ENCODE data around the gene CHST6. TPM values are rescaled to one million over a fixed set of nuclear protein-coding genes. Genes with fewer than 3 reads are reported as not detected.
"Not testable (repeated sequence)": the region's sequence is repeated elsewhere in the genome, so short reads cannot be mapped to it uniquely, and the experiment has no call there.

The CHST6 gene
- total RNA-seq, 1 experiment from 2014 or later = 17.9 TPM

DNA sequence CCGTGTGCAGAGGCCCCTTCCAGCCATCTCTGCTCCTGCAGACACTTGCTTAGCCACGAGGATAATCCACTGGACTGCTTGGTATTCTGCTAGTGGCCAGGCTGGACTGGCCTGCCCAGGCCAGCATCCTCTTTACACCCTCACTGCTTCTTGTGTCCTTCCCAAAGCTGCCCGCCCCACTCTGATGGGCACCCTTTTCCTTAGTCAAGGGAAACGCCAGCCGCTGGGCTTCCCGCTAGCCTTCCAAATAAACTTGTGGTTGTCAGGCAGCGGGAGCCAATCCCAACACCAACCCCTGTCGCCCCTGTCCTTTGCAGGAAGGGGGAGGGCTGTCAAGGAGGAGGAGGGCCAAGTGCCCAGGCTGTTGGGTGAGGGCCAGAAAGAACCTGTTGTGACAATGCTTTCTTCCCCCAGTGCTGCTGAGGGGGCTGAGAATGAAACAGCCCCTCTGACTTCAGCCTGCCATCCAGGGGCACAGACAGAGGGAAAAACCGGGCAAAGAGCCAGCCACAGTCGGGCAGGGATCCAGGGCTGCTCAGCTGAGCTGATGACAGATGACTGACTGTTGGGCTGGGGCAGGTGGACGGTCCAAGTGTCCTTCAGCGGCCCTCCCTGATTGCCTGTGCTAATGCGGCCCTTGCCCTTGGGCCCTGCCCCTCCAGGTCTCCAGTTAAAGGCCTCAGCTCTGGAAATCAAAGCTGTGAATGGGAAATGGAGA, 3.5 kb upstream of the CHST6 start:
- TF ChIP-seq FOSL1 (IDR thresholded peaks at IDR 0.05; ENCODE audit: low read depth) = peak; percentile 9; the same call in 1 of the 2 replicates
- H3K79me2 ChIP-seq (ENCODE audit: insufficient read depth, low read length); H3K4me3 ChIP-seq (replicated peaks in 1 of 2; ENCODE audit: low read depth in 1 of 2, low read length in 2 of 2); H3K9me2 ChIP-seq (ENCODE audit: insufficient read depth); H3K27ac ChIP-seq (ENCODE audit: low read depth, low read length); H3K4me2 ChIP-seq (ENCODE audit: low read length); H3K9ac ChIP-seq (ENCODE audit: low read length); H4K20me1 ChIP-seq (ENCODE audit: insufficient read depth); POLR2A ChIA-PET; H2AFZ ChIP-seq (ENCODE audit: low read depth, low read length, poor library complexity, severe bottlenecking); BruUV-seq (replicated peaks); RAD21 ChIA-PET (ENCODE audit: low non-redundant PET in 1 of 2, low total read pairs in 2 of 2, uncharacterized antibody in 2 of 2, unreplicated experiment in 2 of 2); intact Hi-C loops (cut with micrococcal nuclease); ATAC-seq; DNase-seq (ENCODE audit: low read depth, low spot score); H3K9me3 ChIP-seq (ENCODE audit: control insufficient read depth in 1 of 2, insufficient read depth in 1 of 2, low read depth in 1 of 2, low read length in 2 of 2); H3K27me3 ChIP-seq (ENCODE audit: insufficient read depth, low read length); H3K36me3 ChIP-seq (ENCODE audit: control insufficient read depth in 1 of 2, insufficient read depth in 2 of 2, low read length in 2 of 2): not testable (repeated sequence)
- peaks cover 13 to 34% of the 10 kb centered on the region in 2 experiments for H3K4me1 ChIP-seq (ENCODE audit: control insufficient read depth in 1 of 2, insufficient read depth in 2 of 2, low read length in 2 of 2)
- CTCF ChIA-PET = interaction anchor here (0.8 kb wide), 1 partner anchor 18 kb away, joined by 4 read pairs; no protein-coding TSS in a partner anchor

GRCh38 chr16:75497558-75497957, 2.3 kb upstream of the CHST6 start:
- H3K9me2 ChIP-seq (ENCODE audit: insufficient read depth) = no peaks in the 10 kb centered on the region
- CTCF ChIA-PET = interaction anchor here (0.8 kb wide), 1 partner anchor 19 kb away, joined by 4 read pairs; no protein-coding TSS in a partner anchor

More at GRCh38 chr16:75497558-75497957, 2.3 kb upstream of the CHST6 start:
- H3K36me3 ChIP-seq (ENCODE audit: control insufficient read depth in 1 of 2, insufficient read depth in 2 of 2, low read length in 2 of 2) = no peaks in the 10 kb centered on the region
- H3K4me1 ChIP-seq (ENCODE audit: control insufficient read depth in 1 of 2, insufficient read depth in 2 of 2, low read length in 2 of 2) = peaks cover 14 to 31% of the 10 kb centered on the region in 2 experiments; a peak in 3 of 4 replicates
- H3K9ac ChIP-seq (ENCODE audit: low read length) = no peak overlapping the region
- BruUV-seq (replicated peaks) = no TSS peak
- ATAC-seq (no peak), DNase-seq (ENCODE audit: low read depth, low spot score) (no peak)
- H3K4me2 ChIP-seq (ENCODE audit: low read length) = no peak overlapping the region
- H4K20me1 ChIP-seq (ENCODE audit: insufficient read depth) = no peaks in the 10 kb centered on the region
- H3K27ac ChIP-seq (ENCODE audit: low read depth, low read length) = no peak overlapping the region
- H3K27me3 ChIP-seq (ENCODE audit: insufficient read depth, low read length) = no peaks in the 10 kb centered on the region
- no peak overlapping the region for H2AFZ ChIP-seq (ENCODE audit: low read depth, low read length, poor library complexity, severe bottlenecking)
- no peak overlapping the region for H3K4me3 ChIP-seq (replicated peaks in 1 of 2; ENCODE audit: low read depth in 1 of 2, low read length in 2 of 2)
- ChIA-PET POLR2A (no interaction called here), RAD21 (ENCODE audit: low non-redundant PET in 1 of 2, low total read pairs in 2 of 2, uncharacterized antibody in 2 of 2, unreplicated experiment in 2 of 2) (no interaction called here)
- intact Hi-C loops (cut with micrococcal nuclease) = no loop called here
- H3K9me3 ChIP-seq (ENCODE audit: control insufficient read depth in 1 of 2, insufficient read depth in 1 of 2, low read depth in 1 of 2, low read length in 2 of 2) = no peaks in the 10 kb centered on the region
- no peak for TF ChIP-seq TCF7L2 (IDR thresholded peaks at IDR 0.05; ENCODE audit: borderline replicate concordance, extremely low read depth, insufficient read depth, insufficient read length)
- TF ChIP-seq EGR1 (IDR thresholded peaks at IDR 0.05; ENCODE audit: low read depth) = no peak
- no peak for TF ChIP-seq POLR2AphosphoS5 (IDR thresholded peaks at IDR 0.05; ENCODE audit: low read depth, low read length)
- TF ChIP-seq JUND (IDR thresholded peaks at IDR 0.05) = no peak
- TF ChIP-seq YY1 (IDR thresholded peaks at IDR 0.05; ENCODE audit: extremely low read depth, insufficient replicate concordance, low read depth, low read length) = no peak
- TF ChIP-seq SRF (IDR thresholded peaks at IDR 0.05; ENCODE audit: low read depth) = no peak
- no peak for TF ChIP-seq EZH2phosphoT487 (IDR thresholded peaks at IDR 0.05; ENCODE audit: borderline replicate concordance)
- TF ChIP-seq, protein P1, sequence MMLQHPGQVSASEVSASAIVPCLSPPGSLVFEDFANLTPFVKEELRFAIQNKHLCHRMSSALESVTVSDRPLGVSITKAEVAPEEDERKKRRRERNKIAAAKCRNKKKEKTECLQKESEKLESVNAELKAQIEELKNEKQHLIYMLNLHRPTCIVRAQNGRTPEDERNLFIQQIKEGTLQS (IDR thresholded peaks at IDR 0.05) = no peak
- TF ChIP-seq SP1 (IDR thresholded peaks at IDR 0.05; ENCODE audit: low read depth) = no peak
- no peak for TF ChIP-seq POLR2A (IDR thresholded peaks at IDR 0.05; ENCODE audit: borderline replicate concordance, extremely low read depth, insufficient read depth, insufficient read length)
- TF ChIP-seq RAD21 (IDR thresholded peaks at IDR 0.05; ENCODE audit: low read depth) = no peak
- TF ChIP-seq, protein P2, sequence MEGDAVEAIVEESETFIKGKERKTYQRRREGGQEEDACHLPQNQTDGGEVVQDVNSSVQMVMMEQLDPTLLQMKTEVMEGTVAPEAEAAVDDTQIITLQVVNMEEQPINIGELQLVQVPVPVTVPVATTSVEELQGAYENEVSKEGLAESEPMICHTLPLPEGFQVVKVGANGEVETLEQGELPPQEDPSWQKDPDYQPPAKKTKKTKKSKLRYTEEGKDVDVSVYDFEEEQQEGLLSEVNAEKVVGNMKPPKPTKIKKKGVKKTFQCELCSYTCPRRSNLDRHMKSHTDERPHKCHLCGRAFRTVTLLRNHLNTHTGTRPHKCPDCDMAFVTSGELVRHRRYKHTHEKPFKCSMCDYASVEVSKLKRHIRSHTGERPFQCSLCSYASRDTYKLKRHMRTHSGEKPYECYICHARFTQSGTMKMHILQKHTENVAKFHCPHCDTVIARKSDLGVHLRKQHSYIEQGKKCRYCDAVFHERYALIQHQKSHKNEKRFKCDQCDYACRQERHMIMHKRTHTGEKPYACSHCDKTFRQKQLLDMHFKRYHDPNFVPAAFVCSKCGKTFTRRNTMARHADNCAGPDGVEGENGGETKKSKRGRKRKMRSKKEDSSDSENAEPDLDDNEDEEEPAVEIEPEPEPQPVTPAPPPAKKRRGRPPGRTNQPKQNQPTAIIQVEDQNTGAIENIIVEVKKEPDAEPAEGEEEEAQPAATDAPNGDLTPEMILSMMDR (IDR thresholded peaks at IDR 0.05 in 2 of 3, conservative IDR thresholded peaks at IDR 0.05 in 1 of 3; ENCODE audit: borderline replicate concordance in 1 of 3, insufficient read depth in 1 of 3, low read depth in 2 of 3, low read length in 2 of 3) = no peak
- no peak for TF ChIP-seq ELF1 (IDR thresholded peaks at IDR 0.05; ENCODE audit: borderline replicate concordance, low read depth)
- TF ChIP-seq ZNF274 (IDR thresholded peaks at IDR 0.05; ENCODE audit: low read depth, low read length) = no peak
- no peak for TF ChIP-seq ZFX (IDR thresholded peaks at IDR 0.05)
- TF ChIP-seq, protein P3, sequence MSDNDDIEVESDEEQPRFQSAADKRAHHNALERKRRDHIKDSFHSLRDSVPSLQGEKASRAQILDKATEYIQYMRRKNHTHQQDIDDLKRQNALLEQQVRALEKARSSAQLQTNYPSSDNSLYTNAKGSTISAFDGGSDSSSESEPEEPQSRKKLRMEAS (IDR thresholded peaks at IDR 0.05) = no peak
- TF ChIP-seq SIN3A (IDR thresholded peaks at IDR 0.05; ENCODE audit: low read depth) = no peak
- no peak for TF ChIP-seq CBX3 (IDR thresholded peaks at IDR 0.05; ENCODE audit: low read depth)
- TF ChIP-seq CEBPB (IDR thresholded peaks at IDR 0.05; ENCODE audit: low read depth) = no peak
- peaks cover 5% of the 10 kb centered on the region; the same call in 1 of the 2 replicates for H3K79me2 ChIP-seq (ENCODE audit: insufficient read depth, low read length)
